Measurements from ENCODE around the gene ILDR1.
"Not testable (repeated sequence)": the region's sequence is repeated elsewhere in the genome, so short reads cannot be mapped to it uniquely, and the experiment has no call there.

ILDR1 gene

GRCh38 chr3:121943431-121943830 lies 78.6 kb downstream of the ILDR1 start:
- DNase-seq (ENCODE audit: low read depth in 2 of 2), result no peak

- no peak for DNase-seq (ENCODE audit: low read depth in 2 of 2)
Measured at GRCh38 chr3:121942116-121942786, 79.8 kb downstream of the ILDR1 start.

GRCh38 chr3:121941592-121941991 lies 80.5 kb downstream of the ILDR1 start:
- DNase-seq (ENCODE audit: low read depth in 2 of 2), result no peak

- not testable (repeated sequence) for DNase-seq (ENCODE audit: low read depth in 2 of 2)
Measured at GRCh38 chr3:121938141-121938855, 83.7 kb downstream of the ILDR1 start.

Measured in stimulated activated CD4-positive, alpha-beta T cell treated with anti-CD3 and anti-CD28 coated beads, Interleukin-15, amount 100 ng/mL, for 48 hours (primary cell).